DMS114 treated with DMSO at 0.1 percent for 48 hours (cell line): ENCODE results near the gene SERPINA9.
A peak's percentile ranks its signal among the peaks of the same experiment; 100 is the strongest.
"Not testable (repeated sequence)": the region's sequence is repeated elsewhere in the genome, so short reads cannot be mapped to it uniquely, and the experiment has no call there.

ENCODE experiments used
- DNase-seq: peaks from one replicate; lab custom pipeline; 2025; ENCODE audit not compliant: unreplicated experiment; lab: John Stamatoyannopoulos, UW

The SERPINA9 gene

GRCh38 chr14:94427016-94427613, 48.9 kb downstream of the SERPINA9 start:
- DNase-seq: no peak

- no peak for DNase-seq
Measured at GRCh38 chr14:94426526-94426925, 49.5 kb downstream of the SERPINA9 start.

- DNase-seq: no peak
Measured at GRCh38 chr14:94424371-94424770, 51.6 kb downstream of the SERPINA9 start.

- peak; percentile 49 for DNase-seq
Measured at GRCh38 chr14:94423453-94424056, 52.4 kb downstream of the SERPINA9 start.

- DNase-seq: no peak
Measured at GRCh38 chr14:94421316-94421715, 54.7 kb downstream of the SERPINA9 start.

GRCh38 chr14:94417497-94418205, 58.3 kb downstream of the SERPINA9 start:
- DNase-seq: not testable (repeated sequence)
